Parathyroid adenoma (tissue), 2 donors: ENCODE measurements around the gene INPP5B.

ENCODE experiments used
- H2AFZ ChIP-seq: fragments of 300-600 bp; sonication (generic); one replicate; pipeline ENCODE4 v1.7.0; 2017; ENCODE audit warnings: antibody characterized with exemption, mild to moderate bottlenecking
- H3K27ac ChIP-seq: fragments of 300-600 bp; sonication (generic); one replicate; pipeline ENCODE4 v1.7.0; 2017
- H3K27me3 ChIP-seq: fragments of 300-600 bp; sonication (generic); one replicate; pipeline ENCODE4 v1.7.0; 2017; ENCODE audit warnings: low read length; ENCODE audit not compliant: control insufficient read depth, insufficient read depth
- H3K36me3 ChIP-seq: fragments of 300-600 bp; sonication (generic); one replicate; pipeline ENCODE4 v1.7.0; 2017; ENCODE audit warnings: low read length; ENCODE audit not compliant: control insufficient read depth, insufficient read depth
- H3K4me1 ChIP-seq: fragments of 300-600 bp; sonication (generic); one replicate; pipeline ENCODE4 v1.7.0; 2017; ENCODE audit warnings: control low read depth
- H3K4me2 ChIP-seq: fragments of 300-600 bp; sonication (generic); one replicate; pipeline ENCODE4 v1.7.0; 2017; ENCODE audit warnings: low read length
- H3K4me3 ChIP-seq: fragments of 300-600 bp; sonication (generic); one replicate; pipeline ENCODE4 v1.7.0; 2017; ENCODE audit warnings: low read depth, low read length
- H3K79me2 ChIP-seq: fragments of 300-600 bp; sonication (generic); one replicate; pipeline ENCODE4 v1.7.0; 2017; ENCODE audit warnings: control low read depth
- H3K9ac ChIP-seq: fragments of 300-600 bp; sonication (generic); one replicate; pipeline ENCODE4 v1.7.0; 2017; ENCODE audit warnings: mild to moderate bottlenecking
- H3K9me3 ChIP-seq: fragments of 300-600 bp; sonication (generic); one replicate; pipeline ENCODE4 v1.7.0; 2017; ENCODE audit warnings: low read length; ENCODE audit not compliant: control insufficient read depth
- CTCF ChIP-seq: fragments of 300-600 bp; sonication (generic); IDR thresholded peaks from one replicate; pipeline ENCODE4 v1.7.0; 2017; ENCODE audit warnings: antibody characterized with exemption, mild to moderate bottlenecking
- donor health status: primary hyperparathyroidism.

INPP5B gene

DNA sequence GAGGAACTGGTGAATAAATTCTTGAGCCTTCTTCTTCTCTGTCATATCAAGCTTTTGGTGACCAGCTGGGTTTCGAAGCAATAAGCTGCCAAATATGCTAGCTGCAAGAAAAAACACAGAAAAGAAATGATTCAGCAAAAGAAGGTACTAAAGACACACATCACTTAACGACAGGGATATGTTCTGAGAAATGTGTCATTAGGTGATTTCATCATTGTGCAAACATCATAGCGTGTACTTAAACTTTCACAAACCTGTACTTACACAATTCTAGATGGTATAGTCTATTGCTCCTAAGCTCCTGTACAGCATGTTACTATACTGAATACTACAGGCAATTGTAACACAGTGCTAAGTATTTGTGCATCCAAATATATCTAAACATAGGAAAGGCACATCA lies 84.5 kb downstream of the INPP5B start:
- no peak for TF ChIP-seq CTCF
- Histone ChIP-seq H3K27ac (no peak overlapping the region), H3K9me3 (no peaks in the 10 kb centered on the region), H3K4me2 (no peak overlapping the region), H3K27me3 (no peaks in the 10 kb centered on the region), H3K9ac (no peak overlapping the region), H2AFZ (no peak overlapping the region), H3K4me3 (no peak overlapping the region), H3K79me2 (peaks cover 7% of the 10 kb centered on the region), H3K36me3 (no peaks in the 10 kb centered on the region), H3K4me1 (peaks cover 3% of the 10 kb centered on the region)

DNA sequence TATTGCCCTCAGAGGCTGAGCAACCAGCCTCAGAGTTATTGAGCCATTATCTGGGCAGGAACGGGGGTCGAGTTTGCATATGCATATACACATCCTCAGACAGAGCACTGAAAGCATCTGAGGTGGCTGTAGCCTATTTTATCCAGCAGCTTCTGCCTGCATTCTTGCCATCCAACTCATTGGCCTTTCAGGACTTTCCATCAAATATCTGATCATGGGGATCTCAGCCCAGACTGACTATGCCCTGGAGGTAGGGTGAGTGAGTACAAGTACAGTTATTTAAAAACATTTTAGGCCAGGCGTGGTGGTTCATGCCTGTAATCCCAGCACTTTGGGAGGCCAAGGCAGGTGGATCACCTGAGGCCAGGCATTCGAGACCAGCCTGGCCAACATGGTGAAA lies 85.7 kb downstream of the INPP5B start:
- Histone ChIP-seq H3K4me3 (no peak overlapping the region), H3K79me2 (peaks cover 7% of the 10 kb centered on the region), H3K4me2 (no peak overlapping the region), H3K27ac (no peak overlapping the region), H3K4me1 (peaks cover 3% of the 10 kb centered on the region), H3K36me3 (no peaks in the 10 kb centered on the region), H2AFZ (no peak overlapping the region), H3K27me3 (no peaks in the 10 kb centered on the region), H3K9me3 (no peaks in the 10 kb centered on the region), H3K9ac (no peak overlapping the region)
- no peak for TF ChIP-seq CTCF

- Histone ChIP-seq H2AFZ (peak overlapping the region; percentile 89), H3K4me2 (peak overlapping the region; percentile 90), H3K79me2 (peaks cover 7% of the 10 kb centered on the region), H3K36me3 (no peaks in the 10 kb centered on the region), H3K9me3 (no peaks in the 10 kb centered on the region), H3K27ac (peak overlapping the region; percentile 76), H3K4me1 (peaks cover 3% of the 10 kb centered on the region), H3K9ac (no peak overlapping the region), H3K27me3 (no peaks in the 10 kb centered on the region), H3K4me3 (peak overlapping the region; percentile 90)
- TF ChIP-seq CTCF = no peak
Observed at GRCh38 chr1:37860346-37860666, 86.5 kb downstream of the INPP5B start.

- Histone ChIP-seq H3K4me1 (peaks cover 3% of the 10 kb centered on the region), H3K9me3 (no peaks in the 10 kb centered on the region), H3K27me3 (no peaks in the 10 kb centered on the region), H3K36me3 (no peaks in the 10 kb centered on the region), H3K9ac (peak within 1 kb of the TSS; percentile 61), H3K4me3 (peak within 1 kb of the TSS; percentile 90), H2AFZ (peak within 1 kb of the TSS; percentile 89), H3K79me2 (peaks cover 7% of the 10 kb centered on the region), H3K27ac (peak within 1 kb of the TSS; percentile 76), H3K4me2 (peak within 1 kb of the TSS; percentile 90)
- TF ChIP-seq CTCF = peak; percentile 81
Observed at GRCh38 chr1:37859507-37860345, 87.1 kb downstream of the INPP5B start, which contains the start of gene MTF1. TSS of gene MTF1 (minus strand) at chr1:37859592. CDS start at chr1:37857658, 1,934 bp downstream.
